ENCODE data around the gene AMH.

The AMH gene

GRCh38 chr19:2249880-2250765 is 1.0 kb downstream of the AMH start:
- DNase-seq (ENCODE audit: low spot score): no peak

DNA sequence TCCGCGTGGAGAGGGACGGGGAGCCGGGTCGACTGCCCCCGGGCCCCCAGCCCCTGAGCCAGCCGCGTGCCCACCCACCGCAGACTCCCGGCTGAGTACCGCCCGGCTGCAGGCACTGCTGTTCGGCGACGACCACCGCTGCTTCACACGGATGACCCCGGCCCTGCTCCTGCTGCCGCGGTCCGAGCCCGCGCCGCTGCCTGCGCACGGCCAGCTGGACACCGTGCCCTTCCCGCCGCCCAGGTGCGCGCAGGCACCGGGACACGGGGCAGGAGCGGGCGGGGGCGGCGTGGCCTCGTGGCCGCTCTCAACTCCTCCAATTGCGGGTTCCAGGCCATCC is 1.6 kb downstream of the AMH start:
- DNase-seq (ENCODE audit: low spot score): no peak

DNA sequence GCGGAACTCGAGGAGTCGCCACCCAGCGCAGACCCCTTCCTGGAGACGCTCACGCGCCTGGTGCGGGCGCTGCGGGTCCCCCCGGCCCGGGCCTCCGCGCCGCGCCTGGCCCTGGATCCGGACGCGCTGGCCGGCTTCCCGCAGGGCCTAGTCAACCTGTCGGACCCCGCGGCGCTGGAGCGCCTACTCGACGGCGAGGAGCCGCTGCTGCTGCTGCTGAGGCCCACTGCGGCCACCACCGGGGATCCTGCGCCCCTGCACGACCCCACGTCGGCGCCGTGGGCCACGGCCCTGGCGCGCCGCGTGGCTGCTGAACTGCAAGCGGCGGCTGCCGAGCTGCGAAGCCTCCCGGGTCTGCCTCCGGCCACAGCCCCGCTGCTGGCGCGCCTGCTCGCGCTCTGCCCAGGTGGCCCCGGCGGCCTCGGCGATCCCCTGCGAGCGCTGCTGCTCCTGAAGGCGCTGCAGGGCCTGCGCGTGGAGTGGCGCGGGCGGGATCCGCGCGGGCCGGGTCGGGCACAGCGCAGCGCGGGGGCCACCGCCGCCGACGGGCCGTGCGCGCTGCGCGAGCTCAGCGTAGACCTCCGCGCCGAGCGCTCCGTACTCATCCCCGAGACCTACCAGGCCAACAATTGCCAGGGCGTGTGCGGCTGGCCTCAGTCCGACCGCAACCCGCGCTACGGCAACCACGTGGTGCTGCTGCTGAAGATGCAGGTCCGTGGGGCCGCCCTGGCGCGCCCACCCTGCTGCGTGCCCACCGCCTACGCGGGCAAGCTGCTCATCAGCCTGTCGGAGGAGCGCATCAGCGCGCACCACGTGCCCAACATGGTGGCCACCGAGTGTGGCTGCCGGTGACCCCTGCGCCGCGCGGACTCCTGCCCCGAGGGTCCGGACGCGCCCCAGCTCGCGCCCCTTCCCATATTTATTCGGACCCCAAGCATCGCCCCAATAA is 2.3 kb downstream of the AMH start:
- DNase-seq (ENCODE audit: low spot score): no peak

DNA sequence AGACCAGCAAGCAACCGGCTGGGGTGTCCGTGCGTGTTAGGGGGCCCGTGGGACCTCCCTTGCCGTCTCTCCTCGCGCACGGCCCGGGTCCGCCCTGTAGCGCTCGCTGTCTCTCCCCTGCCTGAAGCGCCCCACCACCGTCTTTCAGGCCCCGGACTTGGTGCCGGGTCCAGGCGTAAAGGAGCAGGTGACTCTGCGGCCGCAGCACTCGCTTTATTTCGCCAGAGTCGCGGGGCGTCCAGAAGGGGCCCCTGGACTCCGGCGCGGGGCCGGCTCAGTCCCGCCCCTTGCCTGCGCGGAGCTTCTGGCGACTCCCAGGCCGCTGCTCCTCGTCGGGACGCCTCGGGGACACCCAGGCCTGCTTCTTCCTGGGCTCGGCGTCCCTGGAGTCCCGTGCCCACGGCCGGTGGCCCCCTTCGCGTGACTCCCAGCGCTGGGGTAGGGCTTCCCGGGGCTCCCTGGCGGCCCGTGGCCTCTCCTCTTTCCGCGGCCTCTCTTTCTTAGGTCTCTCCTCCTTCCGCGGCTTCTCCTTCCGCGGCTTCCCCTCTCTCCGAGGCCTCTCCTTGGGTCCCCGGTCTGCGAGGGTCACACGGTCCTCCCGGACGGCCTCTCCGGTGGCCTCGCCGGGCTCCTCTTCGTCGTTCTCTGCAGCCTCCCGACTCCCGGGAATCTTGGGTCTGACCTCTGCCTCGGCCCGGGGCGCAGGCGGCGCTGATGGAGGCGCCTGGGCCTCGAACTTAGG is 3.1 kb downstream of the AMH start:
- no peak for DNase-seq (ENCODE audit: low spot score)

GRCh38 chr19:2252797-2253105 is 3.6 kb downstream of the AMH start:
- no peak for DNase-seq (ENCODE audit: low spot score)

GRCh38 chr19:2253106-2254063 is 4.3 kb downstream of the AMH start:
- peak; percentile 46 for DNase-seq (ENCODE audit: low spot score)

- DNase-seq (ENCODE audit: low spot score): no peak
Observed at GRCh38 chr19:2254064-2254872, 5.1 kb downstream of the AMH start.

GRCh38 chr19:2255112-2255845 is 6.2 kb downstream of the AMH start:
- DNase-seq (ENCODE audit: low spot score): no peak

- no peak for DNase-seq (ENCODE audit: low spot score)
Observed at GRCh38 chr19:2255982-2256685, 7.0 kb downstream of the AMH start, which contains the start of gene JSRP1. TSS of gene JSRP1 (minus strand) at chr19:2256417. CDS start at chr19:2255314, 1,103 bp downstream.

DNA sequence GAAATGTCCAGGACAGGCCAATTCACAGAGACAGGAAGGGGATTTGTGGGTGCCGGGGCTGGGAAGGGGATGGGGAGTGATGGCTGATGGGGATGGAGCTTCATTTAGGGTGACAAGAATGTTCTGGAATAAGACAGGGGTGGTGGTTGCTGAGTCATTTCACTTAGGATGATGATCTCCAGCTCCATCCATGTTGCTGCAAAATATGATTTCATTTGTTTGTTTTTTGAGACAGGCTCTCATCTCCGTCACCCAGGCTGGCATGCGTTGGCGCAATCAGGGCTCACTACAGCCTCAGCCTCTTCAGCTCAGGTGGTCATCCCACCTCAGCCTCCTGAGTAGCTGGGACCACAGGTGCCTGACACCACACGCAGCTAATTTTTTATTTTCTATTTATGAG is 10.2 kb downstream of the AMH start:
- DNase-seq (ENCODE audit: low spot score): no peak

- peak; percentile 38 for DNase-seq (ENCODE audit: low spot score)
Observed at GRCh38 chr19:2260341-2260805, 11.2 kb downstream of the AMH start.

DNA sequence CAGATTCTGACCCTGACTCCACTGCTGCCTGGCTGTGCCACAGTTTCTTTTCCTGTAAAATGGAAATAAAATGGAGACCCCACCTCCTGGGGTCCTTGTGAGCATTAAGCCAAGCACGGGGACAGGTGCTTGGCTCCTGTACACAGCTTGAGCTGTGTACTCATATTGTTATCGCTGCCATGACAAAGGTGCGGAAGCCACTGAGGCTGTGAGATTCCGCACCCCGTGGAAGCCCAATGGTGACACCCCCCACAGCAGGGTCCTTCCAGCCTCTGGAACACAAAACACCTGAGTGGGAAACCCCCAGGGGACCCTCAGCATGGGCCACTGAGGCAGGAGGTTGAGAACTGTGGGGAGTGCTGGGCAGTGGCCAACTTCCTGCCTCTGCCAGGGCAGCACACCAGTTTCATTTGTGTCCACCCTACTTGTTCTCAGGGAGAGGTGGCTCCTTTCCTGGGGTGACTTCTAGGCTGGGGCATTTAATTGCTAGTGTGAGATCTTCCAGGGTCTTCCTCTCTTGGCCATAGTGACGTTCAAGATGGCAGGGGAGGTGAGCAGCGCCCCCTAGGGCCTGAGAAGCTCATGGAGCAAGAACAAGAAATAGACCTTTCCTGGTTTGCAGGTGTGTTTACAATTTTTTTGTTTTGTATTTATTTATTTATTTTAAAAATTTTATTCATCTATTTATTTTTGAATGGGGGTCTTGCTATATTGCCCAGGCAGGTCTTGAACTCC is 12.5 kb downstream of the AMH start:
- DNase-seq (ENCODE audit: low spot score): peak; percentile 66

DNA sequence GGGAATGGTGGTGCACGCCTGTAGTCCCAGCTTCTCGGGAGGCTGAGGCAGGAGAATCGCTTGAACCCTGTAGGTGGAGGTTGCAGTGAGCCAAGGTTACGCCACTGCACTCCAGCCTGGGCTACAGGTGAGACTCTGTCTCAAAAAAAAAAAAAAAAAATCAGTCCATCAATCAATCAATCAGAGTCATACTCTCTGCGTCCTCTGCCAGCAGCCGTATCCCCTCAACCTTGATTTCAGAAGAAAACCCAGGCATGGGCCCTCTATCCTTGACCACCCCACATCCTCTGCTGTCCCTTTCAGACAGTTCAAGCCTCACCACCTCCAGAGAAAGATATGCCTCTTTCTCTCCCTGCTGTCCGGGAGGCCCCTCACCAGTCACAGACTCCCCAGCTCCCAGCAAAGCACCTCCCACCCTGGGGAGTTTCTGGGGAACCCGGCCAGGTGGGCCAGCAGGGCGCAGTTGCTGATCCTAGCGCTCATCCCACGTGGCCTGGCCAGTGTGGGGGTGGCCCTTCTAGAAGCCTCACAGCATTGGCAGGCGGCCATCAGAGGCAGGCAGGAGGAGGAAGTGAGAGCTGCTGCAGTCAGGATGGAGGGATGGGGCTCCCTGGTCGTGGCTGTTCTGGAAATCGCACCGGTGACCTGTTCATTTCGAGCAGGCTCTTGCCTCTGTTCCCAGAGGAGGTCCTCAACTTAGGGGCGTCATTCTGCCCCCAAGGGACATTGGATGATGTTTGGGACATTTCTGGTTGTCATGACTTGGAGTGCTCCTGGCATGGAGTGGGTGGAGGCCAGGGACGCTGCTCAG is 17.3 kb downstream of the AMH start:
- no peak for DNase-seq (ENCODE audit: low spot score)

GRCh38 chr19:2268480-2268830 is 19.3 kb downstream of the AMH start:
- DNase-seq (ENCODE audit: low spot score): no peak

DNA sequence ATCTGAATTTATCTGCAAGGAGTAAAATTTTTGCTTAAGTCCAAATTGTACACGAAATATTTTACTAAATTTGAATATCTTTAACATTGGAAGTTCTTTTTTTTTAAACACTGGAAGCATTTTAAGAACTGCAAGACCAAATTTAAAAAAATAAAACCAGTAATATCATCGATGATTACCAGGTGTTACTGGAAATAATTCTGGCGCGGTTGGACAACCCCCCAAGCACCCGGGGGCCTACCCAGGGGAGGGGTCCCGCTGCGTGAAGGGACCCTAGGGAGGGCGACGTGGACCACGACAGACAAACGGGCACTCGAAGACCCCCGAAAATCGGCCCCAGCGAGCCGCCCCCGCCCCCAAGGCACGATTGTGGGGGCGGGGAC is 19.7 kb downstream of the AMH start:
- no peak for DNase-seq (ENCODE audit: low spot score)

- DNase-seq (ENCODE audit: low spot score): peak; percentile 99
Observed at GRCh38 chr19:2269244-2270156, 20.4 kb downstream of the AMH start.

GRCh38 chr19:2270157-2270422 is 21.0 kb downstream of the AMH start:
- no peak for DNase-seq (ENCODE audit: low spot score)

Measured in CD4-positive, alpha-beta T cell treated with Interleukin-2 at 100 ng/mL for 4 hours (primary cell).